ENCODE data around the gene TMEM141.
"Not testable (repeated sequence)": the region's sequence is repeated elsewhere in the genome, so short reads cannot be mapped to it uniquely, and the experiment has no call there.

TMEM141 gene

GRCh38 chr9:136829412-136829811, 38.3 kb downstream of the TMEM141 start:
- no peak for DNase-seq (ENCODE audit: low read depth)
- TF ChIP-seq, protein P1, sequence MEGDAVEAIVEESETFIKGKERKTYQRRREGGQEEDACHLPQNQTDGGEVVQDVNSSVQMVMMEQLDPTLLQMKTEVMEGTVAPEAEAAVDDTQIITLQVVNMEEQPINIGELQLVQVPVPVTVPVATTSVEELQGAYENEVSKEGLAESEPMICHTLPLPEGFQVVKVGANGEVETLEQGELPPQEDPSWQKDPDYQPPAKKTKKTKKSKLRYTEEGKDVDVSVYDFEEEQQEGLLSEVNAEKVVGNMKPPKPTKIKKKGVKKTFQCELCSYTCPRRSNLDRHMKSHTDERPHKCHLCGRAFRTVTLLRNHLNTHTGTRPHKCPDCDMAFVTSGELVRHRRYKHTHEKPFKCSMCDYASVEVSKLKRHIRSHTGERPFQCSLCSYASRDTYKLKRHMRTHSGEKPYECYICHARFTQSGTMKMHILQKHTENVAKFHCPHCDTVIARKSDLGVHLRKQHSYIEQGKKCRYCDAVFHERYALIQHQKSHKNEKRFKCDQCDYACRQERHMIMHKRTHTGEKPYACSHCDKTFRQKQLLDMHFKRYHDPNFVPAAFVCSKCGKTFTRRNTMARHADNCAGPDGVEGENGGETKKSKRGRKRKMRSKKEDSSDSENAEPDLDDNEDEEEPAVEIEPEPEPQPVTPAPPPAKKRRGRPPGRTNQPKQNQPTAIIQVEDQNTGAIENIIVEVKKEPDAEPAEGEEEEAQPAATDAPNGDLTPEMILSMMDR (IDR thresholded peaks at IDR 0.05; ENCODE audit: low read length, missing control alignments): no peak
- H3K4me3 ChIP-seq (replicated peaks; ENCODE audit: low read depth, low read length): no peak overlapping the region

- TF ChIP-seq, protein P1 (IDR thresholded peaks at IDR 0.05; ENCODE audit: low read length, missing control alignments): no peak
- DNase-seq (ENCODE audit: low read depth): no peak
- no peak overlapping the region for H3K4me3 ChIP-seq (replicated peaks; ENCODE audit: low read depth, low read length)
Measured at GRCh38 chr9:136829981-136830885, 39.1 kb downstream of the TMEM141 start.

DNA sequence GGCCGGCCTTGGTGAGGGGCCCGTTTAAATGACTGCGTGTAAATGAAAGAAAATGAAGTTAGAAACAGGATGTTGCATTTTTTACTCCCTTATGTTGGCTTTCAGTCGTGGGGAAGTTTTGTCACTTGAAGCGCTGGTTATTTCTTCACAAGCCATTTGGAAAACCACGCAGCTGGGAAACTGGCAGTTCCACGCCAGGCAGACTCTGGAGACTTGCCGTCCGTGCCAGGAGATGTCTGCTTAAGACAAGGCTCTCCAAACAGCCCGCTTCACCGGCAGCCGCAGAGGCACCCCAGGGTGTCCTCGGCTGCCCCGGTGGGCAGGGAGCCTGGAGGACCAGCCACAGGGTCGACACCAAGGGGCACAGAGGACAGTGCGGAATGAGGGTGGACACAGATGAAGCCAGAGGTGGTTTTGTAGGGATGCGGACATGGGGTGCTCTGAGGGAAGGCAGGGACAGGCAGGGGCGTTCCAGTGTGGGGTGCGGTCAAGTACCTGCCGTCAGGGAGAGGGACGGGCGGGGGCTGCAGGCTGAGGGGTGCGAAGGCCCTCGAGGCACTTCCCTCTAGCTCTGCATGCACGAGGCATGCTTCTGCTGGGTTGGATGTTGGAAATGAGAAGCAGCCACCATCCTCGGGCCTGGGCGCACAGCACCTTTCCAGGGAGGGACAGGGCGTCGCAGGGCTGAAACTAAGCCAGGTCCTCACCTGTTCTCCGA, 40.0 kb downstream of the TMEM141 start:
- H3K4me3 ChIP-seq (replicated peaks; ENCODE audit: low read depth, low read length): no peak overlapping the region
- DNase-seq (ENCODE audit: low read depth): no peak
- TF ChIP-seq, protein P1 (IDR thresholded peaks at IDR 0.05; ENCODE audit: low read length, missing control alignments): no peak

DNA sequence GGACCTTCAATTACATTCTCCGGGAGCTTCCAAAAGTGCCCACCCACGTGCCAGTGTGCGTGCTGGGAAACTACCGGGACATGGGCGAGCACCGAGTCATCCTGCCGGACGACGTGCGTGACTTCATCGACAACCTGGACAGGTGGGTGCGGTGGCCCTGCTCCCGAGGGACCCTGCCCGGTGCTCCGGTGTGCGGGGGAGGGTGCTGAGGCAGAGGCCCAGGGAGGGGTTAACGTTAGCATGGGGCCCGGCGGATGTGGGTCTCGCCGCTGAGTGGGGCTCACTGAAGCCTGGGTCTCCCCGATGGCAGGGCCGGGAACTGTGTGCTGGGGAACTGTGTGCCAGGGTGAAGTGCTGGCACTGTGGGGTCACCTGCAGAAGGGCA, 40.6 kb downstream of the TMEM141 start:
- H3K4me3 ChIP-seq (replicated peaks; ENCODE audit: low read depth, low read length): no peak overlapping the region
- TF ChIP-seq, protein P1 (IDR thresholded peaks at IDR 0.05; ENCODE audit: low read length, missing control alignments): no peak
- DNase-seq (ENCODE audit: low read depth): no peak

DNA sequence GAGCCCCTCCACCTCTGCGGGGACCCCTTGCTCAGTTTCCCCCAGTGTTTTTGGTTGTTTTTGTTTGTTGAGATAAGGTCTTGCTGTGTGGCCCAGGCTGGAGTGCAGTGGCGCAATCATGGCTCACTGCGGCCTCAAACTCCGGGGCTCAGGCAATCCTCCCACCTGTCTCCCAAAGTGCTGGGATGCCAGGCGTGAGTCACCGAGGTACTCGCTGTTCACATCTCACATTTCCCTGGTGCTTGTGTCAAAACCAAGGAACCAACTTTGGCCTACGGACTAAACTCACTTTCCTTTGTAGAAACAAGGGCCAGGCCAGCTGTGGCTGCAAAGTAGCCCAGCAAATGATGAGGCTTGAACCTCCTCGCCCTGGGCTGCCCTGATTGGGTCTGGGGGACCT, 41.4 kb downstream of the TMEM141 start:
- H3K4me3 ChIP-seq (replicated peaks; ENCODE audit: low read depth, low read length): no peak overlapping the region
- no peak for DNase-seq (ENCODE audit: low read depth)
- TF ChIP-seq, protein P1 (IDR thresholded peaks at IDR 0.05; ENCODE audit: low read length, missing control alignments): no peak

GRCh38 chr9:136833381-136834048, 42.4 kb downstream of the TMEM141 start:
- not testable (repeated sequence) for DNase-seq (ENCODE audit: low read depth); H3K4me3 ChIP-seq (replicated peaks; ENCODE audit: low read depth, low read length)
